H1 (cell line): ENCODE data around the gene SECTM1. TPM values are rescaled to one million over a fixed set of nuclear protein-coding genes. Genes with fewer than 3 reads are reported as not detected.

Source experiments
- SUZ12 ChIP-seq: fragments of 200-600 bp; sonication (generic); IDR thresholded peaks from 2 replicates; pipeline ENCODE4 v1.6.1; 2012; ENCODE audit warnings: mild to moderate bottlenecking, inconsistent platforms, low read length, moderate library complexity, mixed read lengths
- polyA plus RNA-seq, 7 experiments: library from polyadenylated mRNA; depleted of rRNA in 3 of 7; stranded (reverse) in 5 of 7; unstranded in 2 of 7; fragments of >200 nt in 5 of 7; fragments of 200-250 nt in 2 of 7; gene quantifications; 1 replicate in 5 of 7; 2 replicates in 1 of 7; 4 replicates in 1 of 7; pipeline versions ENCODE4 v1.2.1 to v1.2.3, GENCODE V29; 2011 to 2013; ENCODE audit warnings: missing spikeins in 2 of 7, mixed read lengths in 2 of 7
- total RNA-seq: library from RNA; stranded (reverse); fragmentation: NEBNext Ultra II Directional; extraction: Animal tissue kit (Norgen Biotek cat#: 25700); gene quantifications from 2 replicates; pipeline ENCODE4 v1.2.1, GENCODE V29; 2021

SECTM1 gene
- total and polyA plus RNA-seq, 2 of the 8 experiments (the other 6 are each of a cell fraction or from before 2014, with no cell fraction given), result 0.20 to 0.65 TPM

DNA sequence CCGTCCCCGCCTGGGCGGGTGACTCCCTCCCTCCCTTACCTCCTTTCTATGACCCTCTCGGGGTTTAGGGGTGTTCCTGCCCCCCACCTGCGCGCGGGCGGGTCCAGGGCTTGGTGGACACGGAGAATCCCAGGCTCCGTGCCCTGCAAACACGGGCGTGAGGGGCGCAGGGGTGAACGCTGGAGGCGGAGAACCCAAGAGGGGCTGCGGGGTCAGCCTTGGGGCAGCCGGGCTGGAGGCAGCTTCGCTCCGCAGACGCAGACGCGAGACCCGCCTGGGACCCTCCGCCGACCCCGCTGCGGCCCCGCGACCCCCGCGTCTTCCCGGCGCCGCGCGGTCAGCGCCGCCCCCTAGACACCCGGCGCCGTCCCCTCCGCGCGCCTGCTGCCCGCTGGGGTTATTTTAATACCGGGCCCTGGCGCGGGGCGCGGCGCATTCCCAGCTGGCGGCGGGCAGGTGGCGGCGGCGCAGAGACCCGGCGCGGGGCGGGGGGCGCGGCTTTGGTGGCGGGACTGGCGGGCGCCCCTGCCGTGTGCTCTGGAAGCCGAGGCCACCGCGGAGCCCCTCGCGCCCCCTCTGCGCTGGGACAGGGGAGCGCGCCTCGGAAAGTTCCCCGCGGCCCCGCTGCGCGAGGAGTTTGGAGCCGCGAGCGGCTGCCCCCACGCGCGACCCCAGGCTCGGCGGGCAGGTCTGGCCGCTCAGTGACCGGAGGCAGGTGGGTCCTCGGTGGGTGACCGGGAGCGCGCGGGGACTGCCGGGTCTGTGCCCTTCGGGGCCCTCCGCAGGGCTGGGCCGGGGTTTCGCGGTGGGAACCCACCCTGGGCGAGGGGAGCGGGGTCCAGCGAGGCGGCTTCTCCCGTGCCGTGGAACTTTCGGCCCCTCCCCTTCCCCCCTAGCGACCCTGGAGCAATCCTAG is 38.0 kb upstream of the SECTM1 start, which contains the start of gene UTS2R (continued):
- peak; percentile 45 for TF ChIP-seq SUZ12
